GM12872 (cell line): ENCODE data around the gene PIR.

ENCODE experiments used
- TF ChIP-seq, protein P1 (sequence below): IDR thresholded peaks from 3 replicates; pipeline ENCODE4 v1.5.1; 2011; ENCODE audit warnings: low read depth, mild to moderate bottlenecking, low read length, moderate library complexity; ENCODE audit not compliant: insufficient read depth

The PIR gene

GRCh38 chrX:15515931-15516330 is 22.8 kb upstream of the PIR start:
- TF ChIP-seq, protein P1, sequence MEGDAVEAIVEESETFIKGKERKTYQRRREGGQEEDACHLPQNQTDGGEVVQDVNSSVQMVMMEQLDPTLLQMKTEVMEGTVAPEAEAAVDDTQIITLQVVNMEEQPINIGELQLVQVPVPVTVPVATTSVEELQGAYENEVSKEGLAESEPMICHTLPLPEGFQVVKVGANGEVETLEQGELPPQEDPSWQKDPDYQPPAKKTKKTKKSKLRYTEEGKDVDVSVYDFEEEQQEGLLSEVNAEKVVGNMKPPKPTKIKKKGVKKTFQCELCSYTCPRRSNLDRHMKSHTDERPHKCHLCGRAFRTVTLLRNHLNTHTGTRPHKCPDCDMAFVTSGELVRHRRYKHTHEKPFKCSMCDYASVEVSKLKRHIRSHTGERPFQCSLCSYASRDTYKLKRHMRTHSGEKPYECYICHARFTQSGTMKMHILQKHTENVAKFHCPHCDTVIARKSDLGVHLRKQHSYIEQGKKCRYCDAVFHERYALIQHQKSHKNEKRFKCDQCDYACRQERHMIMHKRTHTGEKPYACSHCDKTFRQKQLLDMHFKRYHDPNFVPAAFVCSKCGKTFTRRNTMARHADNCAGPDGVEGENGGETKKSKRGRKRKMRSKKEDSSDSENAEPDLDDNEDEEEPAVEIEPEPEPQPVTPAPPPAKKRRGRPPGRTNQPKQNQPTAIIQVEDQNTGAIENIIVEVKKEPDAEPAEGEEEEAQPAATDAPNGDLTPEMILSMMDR, result no peak

DNA sequence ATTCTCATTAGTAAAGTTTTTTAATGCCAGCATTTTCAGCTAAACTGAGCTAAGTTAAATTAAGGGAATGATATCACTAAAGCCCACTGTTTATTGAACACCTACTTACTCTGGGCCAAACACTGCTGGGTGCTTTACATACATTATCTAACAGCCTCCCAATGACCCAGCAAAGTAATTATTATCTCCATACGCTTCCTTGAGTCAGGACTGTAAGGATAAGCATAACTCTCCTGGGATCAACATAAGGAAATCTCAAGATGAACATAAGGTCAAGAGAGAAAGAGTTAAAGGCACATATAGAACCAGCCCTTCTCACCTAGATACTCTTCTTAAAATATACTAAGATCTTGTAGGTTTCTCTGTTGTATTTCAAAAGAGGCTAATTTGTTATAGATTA is 21.1 kb upstream of the PIR start:
- TF ChIP-seq, protein P1, result no peak

GRCh38 chrX:15512401-15512965 is 19.4 kb upstream of the PIR start:
- TF ChIP-seq, protein P1, result no peak

- TF ChIP-seq, protein P1, result no peak
Observed at GRCh38 chrX:15511563-15511962, 18.4 kb upstream of the PIR start.

DNA sequence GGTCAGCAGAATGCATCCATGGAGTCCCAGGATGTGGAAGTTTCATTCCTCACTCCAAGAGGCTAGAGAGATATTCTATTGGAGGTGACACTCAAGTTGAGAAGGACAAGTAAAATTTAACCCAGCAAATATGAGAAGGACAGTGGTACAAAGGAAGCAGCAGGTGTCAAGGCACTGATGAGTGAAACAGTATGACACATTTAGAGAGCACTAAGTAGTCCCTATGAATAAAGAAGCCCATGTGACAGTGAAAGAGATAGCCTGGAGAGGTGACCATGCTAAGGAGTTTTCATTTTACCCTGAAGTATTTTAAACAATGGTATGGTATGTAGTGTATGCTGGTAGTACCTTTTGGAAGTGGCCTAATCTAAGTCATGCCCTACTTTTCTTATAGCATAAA is 16.7 kb upstream of the PIR start:
- TF ChIP-seq, protein P1, result no peak

DNA sequence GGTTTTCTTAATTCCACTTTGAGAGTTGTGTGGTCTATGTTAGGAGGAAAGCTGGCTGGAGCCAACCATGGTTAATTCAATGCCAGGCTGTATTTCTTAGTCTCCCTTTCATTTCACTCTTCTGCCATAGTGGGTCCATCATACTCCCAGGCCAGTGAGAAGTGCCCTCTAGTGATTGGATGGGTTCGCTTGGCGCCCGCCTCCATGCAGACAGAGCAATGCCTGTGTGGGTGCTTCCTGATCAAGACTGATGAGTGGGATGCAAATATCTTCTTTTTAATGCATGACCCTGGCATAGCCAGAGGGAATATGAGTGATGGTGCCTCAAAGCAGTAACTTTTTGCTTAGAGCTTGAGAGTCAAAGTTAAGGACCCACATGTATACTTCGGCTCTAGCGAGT is 13.9 kb upstream of the PIR start:
- TF ChIP-seq, protein P1, result no peak

DNA sequence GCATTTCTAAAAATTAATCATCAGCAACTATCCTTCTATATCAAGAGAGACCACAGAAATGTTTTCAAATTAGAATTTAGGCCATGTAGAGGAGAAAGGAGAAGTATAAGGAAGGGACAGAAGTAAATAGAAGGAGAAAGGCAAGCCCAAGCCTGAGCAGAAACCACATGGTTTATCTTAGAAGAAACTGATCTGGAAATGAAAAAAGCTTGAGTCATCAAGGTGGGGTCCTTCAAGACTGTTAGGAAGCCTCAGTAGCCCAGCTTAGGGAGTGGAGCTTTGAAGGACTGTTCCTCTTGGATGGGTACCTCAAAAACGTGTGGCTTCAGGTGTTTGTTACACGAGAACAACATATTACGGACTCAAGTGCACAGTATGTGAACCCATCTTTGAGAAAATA is 12.0 kb upstream of the PIR start:
- TF ChIP-seq, protein P1, result no peak
